DMS79 (cell line): ENCODE data around the gene KIF16B.
"Not testable (repeated sequence)": the region's sequence is repeated elsewhere in the genome, so short reads cannot be mapped to it uniquely, and the experiment has no call there.

Source experiments
- DNase-seq: peaks from one replicate; lab custom pipeline; 2025; lab: John Stamatoyannopoulos, UW

Gene KIF16B

DNA sequence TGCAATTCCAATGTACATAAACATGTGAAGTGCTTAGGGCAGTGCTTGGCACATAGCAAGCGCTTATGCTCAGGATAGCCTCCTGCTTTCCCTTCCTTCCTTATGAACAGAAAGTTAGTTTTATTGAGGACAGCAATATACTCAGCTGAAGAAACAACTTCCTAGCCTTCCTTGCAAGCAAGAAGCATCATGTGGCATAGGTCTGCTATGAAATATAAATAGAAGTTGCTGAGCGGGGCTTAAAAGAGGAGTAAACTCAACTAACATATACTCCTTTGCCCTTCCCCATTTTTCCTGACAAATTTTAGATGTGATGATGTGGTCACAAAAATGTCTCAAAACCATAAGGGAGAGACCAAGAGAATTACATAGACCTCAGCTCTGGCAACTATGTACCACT, 98.9 kb downstream of the KIF16B start:
- no peak for DNase-seq

DNA sequence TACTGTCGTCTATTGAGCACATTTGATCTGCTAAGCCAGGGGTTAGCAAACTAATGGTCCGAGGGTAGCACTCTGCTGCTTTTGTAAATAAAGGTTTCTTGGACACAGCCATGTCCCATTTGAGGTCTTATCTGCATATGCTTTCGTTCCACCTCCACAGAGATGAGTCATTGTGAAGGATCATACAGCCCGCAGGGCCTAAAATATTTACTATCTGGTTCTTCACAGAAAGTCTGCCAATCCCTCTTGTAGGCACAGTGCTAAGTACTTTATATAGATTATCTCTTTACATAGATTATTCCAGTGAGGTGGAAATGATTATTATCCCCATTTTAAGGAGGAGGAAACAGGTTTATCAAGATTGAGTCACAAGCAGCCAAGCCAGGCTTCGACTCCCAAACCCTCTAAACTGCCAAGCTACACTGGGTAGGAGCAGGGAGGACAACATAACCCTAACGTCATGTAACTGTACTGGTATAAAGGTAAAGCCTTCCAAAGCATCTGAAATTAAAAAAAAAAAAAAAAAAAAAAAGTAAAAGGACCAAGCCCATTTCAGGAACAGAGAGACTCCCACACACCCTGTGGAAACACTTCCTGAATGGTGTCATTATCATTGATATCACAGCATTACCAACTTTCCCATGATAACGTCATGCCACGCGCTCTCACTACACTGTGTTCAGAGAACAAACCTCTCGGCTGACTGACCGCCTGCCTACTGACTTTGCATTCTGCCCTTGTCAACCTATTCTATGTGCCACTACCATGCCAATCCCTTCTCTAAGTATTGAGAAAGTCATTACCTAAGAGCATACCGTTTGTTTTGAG, 101.0 kb downstream of the KIF16B start:
- no peak for DNase-seq

- no peak for DNase-seq
Measured at GRCh38 chr20:16469395-16469905, 103.8 kb downstream of the KIF16B start.

DNA sequence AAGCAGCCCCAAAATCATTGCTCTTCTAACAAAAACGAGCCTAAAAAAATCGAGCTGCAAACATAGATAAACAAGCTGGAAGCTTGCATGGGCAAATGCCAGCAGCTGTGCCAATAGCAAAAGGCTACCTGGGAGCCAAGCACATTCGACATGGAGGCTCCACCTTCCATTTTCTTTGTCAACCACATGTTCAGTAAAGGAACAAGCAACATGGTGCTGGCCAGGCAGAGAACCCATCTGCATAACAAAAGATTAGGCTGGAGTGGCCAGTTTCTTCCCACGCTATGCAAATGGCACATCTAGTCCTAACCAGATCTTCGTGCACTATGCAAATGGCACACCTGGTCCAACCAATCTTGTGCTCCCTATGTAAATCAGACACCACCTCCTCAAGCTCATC, 110.5 kb downstream of the KIF16B start:
- no peak for DNase-seq

GRCh38 chr20:16459019-16459700, 114.1 kb downstream of the KIF16B start:
- no peak for DNase-seq

- DNase-seq, result no peak
Measured at GRCh38 chr20:16457514-16457913, 115.7 kb downstream of the KIF16B start.

- DNase-seq, result no peak
Measured at GRCh38 chr20:16455324-16455723, 117.9 kb downstream of the KIF16B start.

- no peak for DNase-seq
Measured at GRCh38 chr20:16451982-16452381, 121.3 kb downstream of the KIF16B start.

DNA sequence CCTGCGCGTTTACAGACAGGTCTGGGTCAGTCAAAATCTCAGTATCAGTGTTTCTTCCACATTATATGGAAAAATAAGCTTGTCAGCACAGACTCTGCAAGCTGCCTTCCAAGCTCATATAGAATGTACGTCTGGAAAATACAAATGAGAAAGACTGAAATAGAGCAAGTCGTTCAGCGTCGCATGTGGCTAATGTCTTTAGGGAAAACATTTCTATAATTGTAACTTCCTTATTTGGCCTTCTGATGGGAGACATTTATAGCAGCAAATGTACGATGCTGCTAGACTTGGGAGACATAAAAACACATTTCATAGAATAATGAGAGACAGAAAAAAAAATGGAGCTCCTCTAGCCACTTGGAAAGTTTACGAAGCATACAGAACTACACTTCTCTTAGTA, 122.2 kb downstream of the KIF16B start:
- no peak for DNase-seq

DNA sequence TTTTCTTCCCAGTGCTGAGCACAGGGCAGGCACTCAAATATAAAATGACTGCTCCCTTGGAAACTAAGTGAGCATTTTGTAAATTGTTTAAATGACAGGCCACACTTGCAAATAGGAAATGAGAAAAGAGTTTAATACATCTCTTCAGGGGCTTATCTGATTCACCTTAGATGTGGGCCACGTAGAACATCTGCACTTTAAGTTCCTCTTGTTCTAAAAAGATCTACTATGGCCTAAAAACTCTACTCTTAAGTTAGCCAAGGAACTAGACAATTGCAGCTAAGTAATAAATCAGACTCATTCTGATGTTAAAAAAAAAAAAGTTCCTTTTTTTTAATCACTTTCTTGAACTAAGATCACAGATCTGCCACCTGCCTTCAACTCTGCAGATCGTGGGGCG, 126.3 kb downstream of the KIF16B start:
- no peak for DNase-seq

DNA sequence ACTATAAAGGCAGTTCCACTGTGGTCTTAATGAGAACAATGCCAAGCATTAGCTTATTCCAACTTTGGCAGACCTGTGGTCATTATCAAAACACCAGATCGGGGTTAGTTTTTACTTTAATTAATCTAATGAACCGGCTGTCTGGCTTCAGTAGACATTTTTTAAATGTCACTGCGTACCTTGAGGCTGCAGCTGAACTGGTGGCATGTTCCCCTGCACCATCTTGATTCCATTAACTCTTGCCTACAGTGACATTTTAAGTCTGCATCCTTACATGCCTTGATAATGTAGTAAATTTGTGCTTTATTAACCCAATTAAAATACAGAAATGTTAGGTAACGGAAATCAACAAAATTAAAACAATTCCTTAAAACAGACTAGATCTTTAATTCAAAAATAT, 127.0 kb downstream of the KIF16B start:
- DNase-seq, result no peak

GRCh38 chr20:16445482-16445881, 127.8 kb downstream of the KIF16B start:
- DNase-seq, result no peak

GRCh38 chr20:16444057-16444777, 129.0 kb downstream of the KIF16B start:
- no peak for DNase-seq

- no peak for DNase-seq
Measured at GRCh38 chr20:16441546-16442164, 131.6 kb downstream of the KIF16B start.

DNA sequence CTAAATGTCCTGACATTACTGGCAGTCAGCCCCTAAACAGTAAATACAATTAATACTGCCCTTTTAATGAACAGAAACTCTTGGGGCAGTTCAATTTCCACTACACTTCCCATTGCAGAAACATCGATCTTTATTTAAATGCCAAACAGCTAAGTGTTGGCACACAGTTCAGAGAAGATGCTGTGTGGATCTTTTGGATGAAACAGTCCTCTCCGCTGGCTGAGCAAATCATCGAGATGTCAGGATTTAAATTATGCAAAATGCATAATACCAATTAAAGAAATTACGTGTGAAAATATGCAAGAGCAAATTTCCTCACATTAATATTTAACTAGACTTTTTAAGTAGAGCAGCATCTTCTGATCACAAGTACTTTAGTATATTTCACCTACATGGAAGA, 132.6 kb downstream of the KIF16B start:
- no peak for DNase-seq

DNA sequence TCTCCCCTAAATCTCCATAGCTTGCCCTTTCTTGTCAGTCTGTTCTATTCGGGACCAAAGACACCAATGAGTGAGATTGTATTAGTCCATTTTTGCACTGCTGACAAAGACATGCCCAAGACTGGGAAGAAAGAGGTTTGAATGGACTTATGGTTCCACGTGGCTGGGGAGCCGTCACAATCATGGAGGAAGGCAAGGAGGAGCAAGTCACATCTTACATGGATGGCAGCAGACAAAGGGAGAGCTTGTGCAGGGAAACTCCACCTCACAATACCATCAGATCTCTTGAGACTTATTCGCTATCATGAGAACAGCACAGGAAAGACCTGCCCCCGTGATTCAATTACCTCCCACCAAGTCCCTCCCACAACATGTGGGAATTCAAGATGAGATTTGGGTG, 133.7 kb downstream of the KIF16B start:
- DNase-seq, result not testable (repeated sequence)

GRCh38 chr20:16438100-16438499, 135.1 kb downstream of the KIF16B start:
- no peak for DNase-seq

DNA sequence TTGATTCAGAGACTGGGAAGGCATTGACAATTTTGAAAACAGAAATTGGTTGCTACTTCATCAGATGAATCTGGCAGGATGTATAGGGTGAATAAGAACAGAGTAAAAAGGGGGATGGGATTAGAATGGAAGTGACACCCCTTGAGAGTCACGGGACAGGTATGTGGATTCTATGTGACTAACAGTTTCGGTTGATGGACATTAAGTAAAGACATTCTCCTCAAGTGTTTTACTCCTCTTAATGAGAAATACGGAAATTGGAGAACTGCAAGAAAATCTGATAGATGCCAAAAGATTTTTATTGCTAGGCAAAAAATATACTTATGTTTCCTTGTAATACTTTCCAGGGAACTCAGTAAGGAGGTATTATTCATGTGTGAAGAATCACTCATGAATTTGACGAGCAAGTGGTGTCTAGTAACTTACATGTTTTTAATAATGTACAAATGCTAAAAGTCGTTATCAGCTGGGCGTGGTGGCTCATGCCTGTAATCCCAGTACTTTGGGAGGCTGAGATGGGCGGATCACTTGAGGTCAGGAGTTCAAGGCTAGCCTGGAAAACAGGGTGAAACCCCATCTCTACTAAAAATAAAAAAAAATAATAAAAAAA, 135.8 kb downstream of the KIF16B start:
- no peak for DNase-seq

DNA sequence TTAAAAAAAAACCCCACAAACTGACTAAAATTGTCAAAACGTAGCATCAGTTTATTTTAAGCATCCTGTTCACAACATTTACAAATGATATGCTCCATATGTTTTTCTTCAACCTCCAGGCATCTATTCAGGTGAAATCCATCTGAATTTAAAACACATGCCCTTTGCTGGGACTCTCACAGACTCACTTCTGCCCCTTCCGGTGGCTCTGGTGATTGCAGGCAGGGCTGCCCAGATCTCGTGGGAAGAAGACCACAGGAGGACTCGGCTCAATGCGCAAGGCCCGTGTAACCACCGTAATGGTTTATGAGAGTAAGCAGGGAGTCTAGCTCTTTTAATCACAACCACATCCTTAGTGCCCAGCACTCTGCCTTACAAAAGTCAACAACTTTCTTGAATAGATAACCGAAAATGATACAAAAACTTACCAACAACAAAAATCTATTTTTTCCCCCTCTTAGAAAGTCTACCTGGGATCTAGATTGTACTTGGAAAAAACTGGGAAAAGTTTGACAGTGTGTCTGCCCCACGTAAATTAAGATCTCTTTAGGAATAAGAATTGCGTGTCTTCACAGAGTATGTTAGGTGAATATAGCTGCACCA, 139.1 kb downstream of the KIF16B start:
- no peak for DNase-seq

DNA sequence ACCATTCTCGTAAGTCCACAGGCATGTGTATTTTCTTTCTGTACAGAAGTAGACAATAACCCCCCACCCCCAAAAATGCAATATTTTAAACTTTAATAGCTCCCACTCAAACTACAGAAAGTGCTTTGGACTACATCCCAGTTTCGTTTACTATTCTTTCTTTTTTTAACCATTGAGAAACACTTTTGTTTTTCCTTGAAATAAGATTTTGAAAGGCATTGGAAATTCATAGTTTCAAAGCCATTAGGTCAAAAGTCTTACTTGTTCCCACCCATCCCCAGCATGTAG, 140.0 kb downstream of the KIF16B start:
- DNase-seq, result no peak

DNA sequence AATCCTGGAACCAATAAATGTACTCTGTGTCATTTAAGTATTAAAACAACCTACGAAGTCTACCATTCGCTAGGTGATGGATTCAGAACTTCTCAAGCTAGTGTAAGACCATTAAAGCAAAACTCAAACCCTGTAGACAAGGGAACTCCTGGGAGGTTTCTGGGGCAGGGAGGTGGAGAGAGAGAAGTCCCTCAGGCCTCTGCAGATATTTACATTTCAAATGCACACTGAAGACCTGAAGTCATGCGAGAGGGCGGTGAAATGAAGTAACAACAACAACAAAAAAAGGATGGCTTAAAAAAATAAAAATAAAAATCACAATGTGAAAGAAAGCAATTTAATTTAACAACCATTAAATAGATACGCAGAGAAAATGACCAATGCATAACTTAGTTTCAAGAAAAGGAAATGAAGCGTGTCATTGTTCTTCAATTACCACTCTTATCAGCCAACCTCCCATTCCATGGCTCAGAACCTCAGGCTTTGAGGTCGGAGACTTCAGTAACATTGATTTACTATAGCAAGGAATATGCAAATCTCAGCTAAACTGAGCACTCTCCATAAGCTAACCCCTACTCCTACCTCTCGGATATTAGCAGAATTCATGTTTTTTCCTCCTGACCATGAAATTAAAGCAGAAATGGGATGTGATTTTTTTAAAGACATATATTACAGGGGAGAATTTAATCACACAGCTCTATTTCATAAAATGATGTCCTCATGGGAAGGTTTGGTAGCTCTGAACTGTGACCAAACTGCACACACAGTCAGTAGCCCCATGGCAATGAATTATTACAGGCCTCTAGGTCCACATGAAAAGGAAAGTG, 140.6 kb downstream of the KIF16B start:
- no peak for DNase-seq
